Heart left ventricle (tissue), 16 donors: ENCODE measurements around the gene RNF123. TPM values are rescaled to one million over a fixed set of nuclear protein-coding genes. Genes with fewer than 3 reads are reported as not detected.

Experiments used
- ATAC-seq, 4 donors: fragments of 200-7000 bp; cut with Tn5 transposase; one replicate each; pipeline ENCODE4 v1.9.1; 2020 to 2022; ENCODE audit warnings: moderate library complexity in 4 of 4, mild to moderate bottlenecking in 3 of 4, moderate number of reproducible peaks in 1 of 4
- DNase-seq, 5 donors: peaks; one replicate each; pipeline ENCODE4 v3.0.0-alpha.2; 2020
- H3K27ac ChIP-seq, 12 donors: fragments of 200-600 bp; sonication (generic) in 4 of 12; one replicate each; pipeline versions ENCODE4 v1.5.0 to v1.8.0; 2016 to 2022; ENCODE audit warnings: mild to moderate bottlenecking in 2 of 12
- H3K27me3 ChIP-seq, 9 donors: fragments of 200-600 bp; sonication (generic) in 2 of 9; one replicate each; pipeline versions ENCODE4 v1.5.1 to v1.8.0; 2016 to 2022; ENCODE audit warnings: mild to moderate bottlenecking in 3 of 9
- H3K36me3 ChIP-seq, 9 donors: fragments of 200-600 bp; sonication (generic) in 2 of 9; one replicate each; pipeline versions ENCODE4 v1.5.0 to v1.8.0; 2018 to 2022; ENCODE audit warnings: mild to moderate bottlenecking in 2 of 9
- H3K4me1 ChIP-seq, 12 donors: fragments of 200-600 bp; sonication (generic) in 4 of 12; one replicate each; pipeline versions ENCODE4 v1.5.0 to v1.8.0; 2016 to 2022; ENCODE audit warnings: mild to moderate bottlenecking in 3 of 12
- H3K4me3 ChIP-seq, 12 donors: fragments of 200-600 bp; sonication (generic) in 4 of 12; one replicate each; pipeline versions ENCODE4 v1.5.0 to v1.8.0; 2017 to 2022; ENCODE audit warnings: mild to moderate bottlenecking in 9 of 12, moderate library complexity in 4 of 12
- H3K9me3 ChIP-seq, 12 donors: fragments of 200-600 bp; sonication (generic) in 4 of 12; one replicate each; pipeline versions ENCODE4 v1.5.0 to v1.8.0; 2016 to 2022; ENCODE audit warnings: mild to moderate bottlenecking in 1 of 12
- POLR2A ChIP-seq, 2 donors: fragments of 450-650 bp; IDR thresholded peaks; one replicate each; pipeline ENCODE4 v1.6.1; 2017; ENCODE audit warnings: antibody characterized with exemption in 2 of 2, mild to moderate bottlenecking in 2 of 2, moderate library complexity in 2 of 2
- WGBS, 4 donors: extraction: QIAGEN DNeasy Blood & Tissue Kit in 2 of 4; methylation state at CpG; one replicate each; pipeline versions ENCODE4 v1.1.5 to v1.1.7; 2013 to 2018; 5-methylcytosine and 5-hydroxymethylcytosine counted together
- intact Hi-C, 10 donors: fragments of 100-400 bp; cut with DNase I; formaldehyde crosslinking; loops; one replicate each; pipeline versions ENCODE4 v1.11.1 to v1.14.2; 2022
- polyA plus RNA-seq, 2 donors: library from polyadenylated mRNA; stranded (reverse); fragments of 200-250 nt; gene quantifications; one replicate each; pipeline ENCODE4 v1.2.3, GENCODE V29; 2013
- total RNA-seq, 9 donors: library from RNA; depleted of rRNA in 2 of 9; stranded (reverse); fragments of >200 nt in 2 of 9; fragmentation: NEBNext Ultra II Directional in 3 of 9; extraction: Animal tissue kit (Norgen Biotek cat#: 25700) in 3 of 9; gene quantifications; one replicate each; pipeline versions ENCODE4 v1.1.0 to v1.2.4, GENCODE V29; 2016 to 2023
- TF ChIP-seq, protein P1 (sequence below), 12 donors: fragments of 200-600 bp; sonication (generic) in 4 of 12; IDR thresholded peaks; one replicate each; pipeline versions ENCODE4 v1.5.0 to v1.8.0; 2018 to 2022; ENCODE audit warnings: antibody characterized with exemption in 12 of 12, mild to moderate bottlenecking in 5 of 12
- donor health status: ischemic (EF 13 %, LVEDD 7.1; RV severe dilation, severe dysfunction).
- donor health status: healthy with polysubstance abuse.
- donor health status: DM: no; HTN: yes; CAD: no.
- donor health status: DM: no; HTN: no; CAD: no.
- donor health status: ischemic (EF 25% LVEDD 6.9; RV normal size, moderate dysfunction).
- donor health status: ischemic (EF 25% LVEDD 5.7; RV mildly dilated, moderate dysfunction).
- donor health status: healthy.
- donor health status: DM: yes; HTN: yes; CAD: no.
- donor health status: ischemic (EF 35%, LVEDD 5.7; RV mildly dilated, moderate dysfunction).
- donor health status: nonischemic (EF 11% LVEDD 7.7; RV severe dilation, severe dysfunction).
- donor health status: DM: yes; HTN: yes; CAD: no.
- donor health status: PGD.
- donor health status: ischemic (EF 29% LVEDD 5.4; RV normal size, mild dysfunction).
- donor health status: nonischemic (EF 23%, LVEDD 6.1; RV moderate dilation, normal function).

RNF123 gene
- total and polyA plus RNA-seq, 11 donors = 27.7 to 61.4 (median 46.0) TPM

DNA sequence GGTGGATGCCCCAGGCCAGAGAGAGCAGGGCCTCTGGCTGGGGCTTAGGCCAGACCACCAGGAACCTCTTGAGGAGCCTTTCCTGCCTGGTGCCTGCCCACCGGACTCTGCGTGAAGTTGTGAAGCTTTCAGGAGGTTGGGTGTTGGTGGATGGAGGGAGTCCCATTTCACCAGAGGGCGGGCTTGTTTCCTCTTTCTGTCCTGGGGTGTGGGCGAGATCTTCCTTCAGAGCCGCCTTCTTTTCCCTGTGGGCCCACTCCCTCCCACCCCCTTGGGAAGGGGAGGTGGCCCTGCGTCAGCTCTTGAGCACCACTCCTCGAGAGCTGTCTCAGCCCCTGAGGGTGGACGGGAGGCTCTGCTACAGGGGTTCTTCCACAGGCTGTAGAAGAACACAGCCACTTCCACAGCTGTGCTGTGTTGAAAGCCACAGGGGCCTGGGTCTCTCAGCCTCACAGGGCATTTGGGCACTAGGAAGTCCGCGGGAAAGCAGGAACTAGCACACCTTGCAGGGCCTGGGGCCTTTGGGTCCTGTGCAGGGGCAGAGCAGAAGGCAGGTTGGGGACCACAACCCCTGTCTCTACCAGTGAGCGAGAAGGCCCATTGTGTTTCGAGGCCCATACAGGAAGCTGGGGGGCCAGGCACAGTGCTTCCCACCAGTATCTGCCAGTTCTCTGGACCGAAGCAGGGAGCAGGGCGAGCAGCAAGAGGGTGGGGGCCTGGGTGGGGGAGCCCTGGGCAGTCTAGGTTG lies 28.0 kb downstream of the RNF123 start:
- intact Hi-C loops = loop anchor here in 2 of 10 donors (10.0 kb wide), 2 partner anchors 117 to 187 kb away; partner anchors contain the start of gene MST1R (in 1 of the 2)
- Histone ChIP-seq H3K36me3 (peaks cover 2 to 61% (median 39%) of the 10 kb centered on the region in 9 donors), H3K27me3 (no peaks in the 10 kb centered on the region), H3K4me1 (peaks cover 6 to 27% (median 13%) of the 10 kb centered on the region in 12 donors), H3K9me3 (no peaks in the 10 kb centered on the region), H3K4me3 (no peak overlapping the region), H3K27ac (no peak overlapping the region)
- ATAC-seq (no peak), DNase-seq (peak in 2 of 5 donors; percentile 21 to 40)
- WGBS, 4 donors = 84 to 92% (median 89%) methylated on average over 13 to 14 of the region's 14 CpGs
- TF ChIP-seq, protein P1, sequence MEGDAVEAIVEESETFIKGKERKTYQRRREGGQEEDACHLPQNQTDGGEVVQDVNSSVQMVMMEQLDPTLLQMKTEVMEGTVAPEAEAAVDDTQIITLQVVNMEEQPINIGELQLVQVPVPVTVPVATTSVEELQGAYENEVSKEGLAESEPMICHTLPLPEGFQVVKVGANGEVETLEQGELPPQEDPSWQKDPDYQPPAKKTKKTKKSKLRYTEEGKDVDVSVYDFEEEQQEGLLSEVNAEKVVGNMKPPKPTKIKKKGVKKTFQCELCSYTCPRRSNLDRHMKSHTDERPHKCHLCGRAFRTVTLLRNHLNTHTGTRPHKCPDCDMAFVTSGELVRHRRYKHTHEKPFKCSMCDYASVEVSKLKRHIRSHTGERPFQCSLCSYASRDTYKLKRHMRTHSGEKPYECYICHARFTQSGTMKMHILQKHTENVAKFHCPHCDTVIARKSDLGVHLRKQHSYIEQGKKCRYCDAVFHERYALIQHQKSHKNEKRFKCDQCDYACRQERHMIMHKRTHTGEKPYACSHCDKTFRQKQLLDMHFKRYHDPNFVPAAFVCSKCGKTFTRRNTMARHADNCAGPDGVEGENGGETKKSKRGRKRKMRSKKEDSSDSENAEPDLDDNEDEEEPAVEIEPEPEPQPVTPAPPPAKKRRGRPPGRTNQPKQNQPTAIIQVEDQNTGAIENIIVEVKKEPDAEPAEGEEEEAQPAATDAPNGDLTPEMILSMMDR (IDR thresholded peaks at IDR 0.05) = no peak
- TF ChIP-seq POLR2A (IDR thresholded peaks at IDR 0.05) = no peak

DNA sequence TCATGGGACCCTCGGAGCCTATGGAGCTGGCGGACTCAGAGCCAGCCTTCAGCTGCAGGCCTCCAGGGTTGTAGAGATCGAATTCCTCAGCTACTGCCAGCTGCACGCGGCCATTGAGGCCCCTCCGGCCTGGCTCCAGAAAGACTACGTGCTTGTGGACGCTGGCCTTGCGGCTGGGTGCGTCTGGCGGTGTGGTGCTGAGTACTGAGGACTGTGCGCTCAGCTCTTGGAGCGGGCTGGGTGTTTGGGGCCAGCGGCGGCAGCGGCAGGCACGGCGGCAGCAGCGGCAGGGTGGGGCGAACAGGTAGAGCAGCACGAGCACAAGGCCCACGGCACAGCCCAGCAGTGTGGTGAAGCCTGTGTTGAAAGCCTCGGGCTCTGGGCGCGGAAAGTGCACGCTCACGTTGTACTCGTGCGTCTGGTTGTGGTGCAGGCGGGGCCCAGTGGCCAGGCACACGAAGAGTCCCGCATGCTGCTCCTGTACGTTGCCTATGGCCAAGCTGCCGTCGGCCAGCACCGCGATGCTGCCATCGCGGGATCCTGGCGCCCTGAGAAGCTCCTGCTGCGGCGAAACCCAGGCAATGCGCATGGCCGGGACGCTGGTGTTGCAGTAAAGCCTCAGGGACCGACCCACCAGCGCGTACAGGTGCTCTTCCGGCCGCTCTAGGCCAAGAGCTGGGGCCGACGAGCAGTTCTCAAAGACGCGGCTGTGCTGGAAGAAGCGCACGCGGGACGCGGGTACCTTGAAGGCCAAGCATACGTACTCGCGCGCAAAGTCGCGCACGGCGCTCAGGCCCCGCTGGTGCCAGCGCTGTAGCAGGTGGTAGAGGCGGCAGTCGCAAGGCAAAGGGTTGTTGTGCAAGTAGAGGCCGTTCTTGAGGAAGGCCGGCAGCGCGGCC lies 28.9 kb downstream of the RNF123 start:
- Histone ChIP-seq H3K27ac (no peak overlapping the region), H3K9me3 (no peaks in the 10 kb centered on the region), H3K27me3 (no peaks in the 10 kb centered on the region), H3K36me3 (peaks cover 2 to 56% (median 38%) of the 10 kb centered on the region in 9 donors), H3K4me1 (peaks cover 13 to 35% (median 20%) of the 10 kb centered on the region in 12 donors), H3K4me3 (peak overlapping the region in 8 of 12 donors; percentile 47 to 72 (median 64))
- intact Hi-C loops = loop anchor here in 2 of 10 donors (10.0 kb wide), 2 partner anchors 117 to 187 kb away; partner anchors contain the start of gene MST1R (in 1 of the 2)
- 64 to 80% (median 73%) methylated on average over 50 to 75 of the region's 75 CpGs for WGBS, 4 donors
- TF ChIP-seq POLR2A (IDR thresholded peaks at IDR 0.05) = no peak
- TF ChIP-seq, protein P1 (IDR thresholded peaks at IDR 0.05) = no peak
- DNase-seq (peak in 3 of 5 donors; percentile 23 to 63 (median 35)), ATAC-seq (no peak)

DNA sequence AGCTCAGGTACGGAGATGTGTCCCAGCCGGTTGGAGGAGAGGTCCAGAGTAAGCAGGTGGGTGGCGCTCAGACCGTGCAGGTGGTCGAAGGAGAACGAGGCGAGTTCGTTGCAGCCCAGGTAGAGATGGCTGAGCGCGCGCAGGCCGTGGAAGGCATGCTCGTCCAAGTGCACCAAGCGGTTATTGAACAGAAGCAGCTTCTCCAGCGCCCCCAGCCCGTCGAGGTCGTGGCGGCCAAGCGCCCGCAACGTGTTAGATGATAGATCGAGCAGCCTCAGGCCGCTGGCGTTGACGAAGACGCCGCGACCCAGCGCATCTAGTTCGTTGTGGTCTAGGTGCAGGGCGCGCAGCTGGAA lies 29.5 kb downstream of the RNF123 start:
- H3K4me1 ChIP-seq = peaks cover 13 to 36% (median 21%) of the 10 kb centered on the region in 12 donors
- DNase-seq (peak in 1 of 5 donors; percentile 61), ATAC-seq (peak in 1 of 4 donors; percentile 0)
- WGBS, 4 donors = 11 to 17% (median 13%) methylated on average over 33 of the region's 33 CpGs
- no peaks in the 10 kb centered on the region for H3K9me3 ChIP-seq
- peak overlapping the region; percentile 29 to 72 (median 63) for H3K4me3 ChIP-seq
- no peak for TF ChIP-seq POLR2A (IDR thresholded peaks at IDR 0.05)
- TF ChIP-seq, protein P1 (IDR thresholded peaks at IDR 0.05) = no peak
- peak overlapping the region in 3 of 12 donors; percentile 60 to 72 (median 64) for H3K27ac ChIP-seq
- intact Hi-C loops = loop anchor here in 2 of 10 donors (10.0 kb wide), 2 partner anchors 116 to 186 kb away; partner anchors contain the start of gene MST1R (in 1 of the 2)
- no peaks in the 10 kb centered on the region for H3K27me3 ChIP-seq
- H3K36me3 ChIP-seq = peaks cover 0 to 52% (median 38%) of the 10 kb centered on the region in 9 donors
